CD4-positive, alpha-beta T cell treated with Interleukin-17A for 4 hours (primary cell): ENCODE data around the gene METTL4.
A peak's percentile ranks its signal among the peaks of the same experiment; 100 is the strongest.

Experiments
- DNase-seq: peaks from one replicate; pipeline ENCODE4 v3.0.0-alpha.2; 2020; ENCODE audit warnings: mixed read lengths

Gene METTL4, protein sequence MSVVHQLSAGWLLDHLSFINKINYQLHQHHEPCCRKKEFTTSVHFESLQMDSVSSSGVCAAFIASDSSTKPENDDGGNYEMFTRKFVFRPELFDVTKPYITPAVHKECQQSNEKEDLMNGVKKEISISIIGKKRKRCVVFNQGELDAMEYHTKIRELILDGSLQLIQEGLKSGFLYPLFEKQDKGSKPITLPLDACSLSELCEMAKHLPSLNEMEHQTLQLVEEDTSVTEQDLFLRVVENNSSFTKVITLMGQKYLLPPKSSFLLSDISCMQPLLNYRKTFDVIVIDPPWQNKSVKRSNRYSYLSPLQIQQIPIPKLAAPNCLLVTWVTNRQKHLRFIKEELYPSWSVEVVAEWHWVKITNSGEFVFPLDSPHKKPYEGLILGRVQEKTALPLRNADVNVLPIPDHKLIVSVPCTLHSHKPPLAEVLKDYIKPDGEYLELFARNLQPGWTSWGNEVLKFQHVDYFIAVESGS

DNA sequence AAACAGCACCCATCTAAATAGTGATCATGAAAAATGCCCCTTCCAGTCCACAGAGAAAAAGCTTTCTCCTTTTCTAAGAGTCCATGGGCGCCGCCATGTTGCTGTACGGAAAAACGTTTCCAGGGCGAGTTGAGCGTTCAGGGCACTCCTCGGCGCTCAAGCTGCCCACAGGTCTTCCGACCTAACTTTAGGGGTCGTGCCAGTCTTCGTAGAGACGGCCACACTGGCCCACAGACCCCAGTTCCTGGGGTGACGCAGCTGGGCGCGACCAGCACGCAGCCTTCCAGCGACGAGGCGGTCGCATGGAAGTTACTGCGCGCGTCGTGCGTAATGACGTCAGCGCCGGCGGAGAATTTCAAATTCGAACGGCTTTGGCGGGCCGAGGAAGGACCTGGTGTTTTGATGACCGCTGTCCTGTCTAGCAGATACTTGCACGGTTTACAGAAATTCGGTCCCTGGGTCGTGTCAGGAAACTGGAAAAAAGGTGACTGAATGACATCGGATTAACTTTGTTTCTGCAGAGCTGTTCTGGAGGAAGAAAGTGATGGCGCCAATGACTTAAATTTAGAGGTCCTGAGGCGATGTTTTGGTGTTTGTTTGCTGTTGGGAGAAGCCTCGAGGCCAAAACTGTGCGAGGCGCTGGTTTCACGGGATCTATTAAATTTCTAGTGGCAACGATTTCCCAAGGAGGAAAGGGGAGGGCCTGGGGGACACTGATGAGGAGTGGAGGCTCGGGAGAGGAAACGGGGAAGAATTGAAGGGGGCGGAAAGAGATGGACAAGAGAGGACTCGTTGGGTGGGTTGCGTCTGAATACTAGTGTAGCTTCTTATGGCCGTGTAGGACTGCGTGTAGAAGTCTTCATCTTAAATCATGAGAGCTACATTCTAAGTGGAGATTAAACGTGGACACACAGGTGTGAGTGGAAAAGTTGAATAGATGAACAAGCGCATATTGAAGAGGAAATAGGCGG, at the start of gene METTL4, which contains the start of gene NDC80:
Gene METTL4 (minus strand): TSS at position 306 of the 971 bp plus-strand sequence. CDS start 4,289 bp downstream, outside the sequence.
Gene NDC80 (plus strand): TSS at position 358 of the 971 bp plus-strand sequence. CDS start 1,429 bp downstream, outside the sequence.
- DNase-seq = peak; percentile 87

DNA sequence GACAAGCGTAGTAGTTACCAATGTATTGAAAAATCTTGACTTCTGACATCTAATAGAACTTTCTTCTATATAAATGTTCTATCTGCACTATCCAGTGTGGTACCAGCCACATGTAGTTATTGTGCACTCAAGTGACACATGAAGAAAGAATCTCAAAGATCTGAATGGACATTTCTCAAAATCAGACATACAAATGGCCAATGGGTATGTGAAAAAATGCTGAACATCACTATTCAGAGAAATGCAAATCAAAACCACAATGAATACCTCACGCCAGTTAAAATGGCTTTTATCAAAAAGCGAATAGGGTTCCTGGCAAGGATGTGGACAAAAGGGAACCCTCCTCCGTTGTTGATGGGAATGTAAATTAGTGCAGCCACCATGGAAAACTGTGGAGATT, 46.7 kb upstream of the METTL4 start:
- DNase-seq = no peak

DNA sequence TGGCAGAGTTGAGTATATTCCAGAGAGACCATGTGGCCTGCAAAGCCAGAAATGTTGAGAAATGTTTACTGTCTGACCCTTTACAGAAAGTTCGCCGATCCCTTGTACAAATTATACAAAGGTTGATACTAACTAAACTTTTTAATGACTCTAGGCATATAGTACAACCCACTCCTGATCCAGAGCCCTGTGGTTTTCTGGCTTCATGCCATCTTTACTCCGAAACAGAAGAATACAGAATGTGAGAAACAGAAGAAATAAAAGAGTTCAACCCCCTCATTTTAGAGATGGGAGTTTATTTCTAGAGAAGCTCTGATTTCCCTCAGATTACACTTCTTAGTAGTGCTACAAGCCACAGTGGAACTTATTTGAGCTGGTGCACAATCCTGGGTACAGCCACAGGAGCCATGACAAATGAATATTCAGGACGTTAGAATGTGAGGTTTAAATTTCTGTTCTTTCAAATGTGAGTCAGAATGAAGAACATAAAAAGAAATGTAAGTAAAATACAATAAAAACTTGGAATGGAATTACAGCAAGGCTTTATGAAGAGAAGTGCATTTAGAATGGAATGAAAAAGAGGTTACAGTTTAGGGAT, 46.2 kb upstream of the METTL4 start:
- DNase-seq = no peak

DNA sequence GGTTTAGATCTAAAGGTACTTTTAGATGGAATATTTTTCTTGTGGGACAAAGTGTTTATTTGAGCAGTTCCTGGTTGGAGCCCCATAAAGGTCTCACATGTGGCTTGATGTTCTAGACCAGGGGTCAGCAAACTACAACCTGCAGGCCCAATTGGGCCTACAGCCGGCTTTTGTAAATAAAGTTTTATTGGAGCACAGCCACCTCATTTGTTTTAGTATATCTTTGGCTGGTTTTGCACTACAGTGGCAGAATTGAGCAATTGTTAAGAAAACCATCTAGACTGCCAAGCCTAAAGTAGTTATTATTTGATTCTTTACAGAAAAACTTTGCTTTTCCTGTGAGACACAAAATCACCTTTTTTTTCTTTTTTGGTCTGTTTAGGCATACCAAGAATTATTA, 41.7 kb upstream of the METTL4 start:
- DNase-seq = no peak

DNA sequence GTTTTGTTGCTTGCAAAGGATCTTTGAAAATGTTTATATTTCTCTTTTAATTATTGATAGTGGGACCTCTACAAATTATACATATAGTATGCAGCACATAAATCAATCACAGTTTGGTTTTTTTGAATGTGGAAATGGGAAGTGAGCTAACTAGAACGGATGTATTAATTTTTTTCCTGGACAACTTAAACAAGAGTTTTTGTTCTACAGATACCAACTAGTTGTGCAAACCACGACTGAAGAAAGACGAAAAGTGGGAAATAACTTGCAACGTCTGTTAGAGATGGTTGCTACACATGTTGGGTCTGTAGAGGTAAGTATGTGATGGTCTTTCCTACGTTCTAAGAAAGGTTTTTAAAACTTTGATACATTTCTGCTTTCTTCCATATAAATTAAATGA, 39.2 kb upstream of the METTL4 start:
- DNase-seq = no peak

DNA sequence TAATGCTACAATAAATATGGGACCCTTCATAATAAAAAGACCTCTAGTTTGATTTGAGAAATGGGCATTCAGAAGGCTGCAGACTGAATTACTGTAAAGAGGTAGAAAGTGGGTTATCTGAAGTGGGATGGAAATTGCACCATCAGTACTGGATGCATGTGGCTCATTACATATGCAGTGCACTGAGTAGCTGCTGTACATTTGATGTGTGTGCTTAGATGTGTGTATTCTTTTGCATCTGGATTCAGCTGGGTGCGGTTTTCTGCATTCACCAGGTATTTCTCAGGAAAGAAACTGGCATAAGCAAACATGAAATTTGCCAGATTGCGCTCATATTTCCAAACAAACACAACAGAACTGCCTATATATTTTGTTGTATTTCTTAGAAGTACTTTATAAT, 38.3 kb upstream of the METTL4 start:
- DNase-seq = no peak

DNA sequence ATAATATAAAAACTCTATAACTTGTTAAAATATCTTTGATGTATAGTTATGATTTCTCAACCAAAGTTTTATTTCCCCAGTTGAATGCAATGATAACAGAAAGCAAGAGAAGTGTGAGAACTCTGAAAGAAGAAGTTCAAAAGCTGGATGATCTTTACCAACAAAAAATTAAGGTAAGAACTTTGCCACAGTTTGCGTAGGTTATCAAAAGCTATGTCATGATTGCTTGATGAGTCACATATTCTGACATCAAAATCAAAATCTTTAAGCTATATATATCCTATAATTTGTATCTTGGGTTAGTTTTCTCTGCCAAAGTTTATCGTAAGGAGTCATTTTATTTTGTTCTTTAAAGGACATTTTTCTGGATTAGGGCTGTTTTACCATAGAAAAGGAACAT, 35.0 kb upstream of the METTL4 start:
- DNase-seq = no peak

DNA sequence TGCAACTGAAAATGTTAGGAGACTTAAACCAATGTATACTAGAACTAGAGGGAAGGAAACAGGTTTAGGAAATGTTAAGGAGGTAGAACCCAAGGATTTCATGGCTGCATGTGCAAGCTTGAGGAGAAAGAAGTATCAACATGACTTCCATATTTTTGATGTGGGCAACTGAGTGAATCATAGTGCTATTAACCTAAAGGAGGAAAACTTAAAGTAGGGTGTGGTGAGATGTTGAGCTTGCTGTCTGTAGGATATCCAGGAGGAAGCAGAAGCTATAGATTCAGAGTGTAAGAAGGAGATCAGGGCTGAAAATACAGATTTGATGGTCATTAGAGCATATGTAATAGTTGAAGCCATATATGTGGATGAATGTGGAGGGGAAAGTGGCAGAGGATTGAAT, 31.5 kb upstream of the METTL4 start:
- DNase-seq = no peak

DNA sequence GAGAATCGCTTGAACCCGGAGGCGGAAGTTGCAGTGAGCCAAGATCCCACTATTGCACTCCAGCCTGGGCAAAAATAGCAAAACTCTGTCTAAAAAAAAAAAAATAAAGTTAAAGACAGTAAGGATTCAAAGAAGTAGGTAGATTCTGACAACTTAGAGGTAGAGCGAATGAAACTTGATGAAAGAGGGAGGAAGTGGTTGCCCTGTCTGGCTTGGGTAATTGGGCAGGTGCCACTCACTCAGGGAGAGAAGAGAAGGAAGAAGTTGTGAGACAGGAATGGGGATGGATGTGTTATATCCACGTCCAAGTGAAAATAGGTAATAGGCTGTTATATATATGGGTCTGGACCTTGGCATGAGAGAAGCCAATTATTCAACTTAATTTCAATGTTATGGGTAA, 26.3 kb upstream of the METTL4 start:
- peak; percentile 50 for DNase-seq

DNA sequence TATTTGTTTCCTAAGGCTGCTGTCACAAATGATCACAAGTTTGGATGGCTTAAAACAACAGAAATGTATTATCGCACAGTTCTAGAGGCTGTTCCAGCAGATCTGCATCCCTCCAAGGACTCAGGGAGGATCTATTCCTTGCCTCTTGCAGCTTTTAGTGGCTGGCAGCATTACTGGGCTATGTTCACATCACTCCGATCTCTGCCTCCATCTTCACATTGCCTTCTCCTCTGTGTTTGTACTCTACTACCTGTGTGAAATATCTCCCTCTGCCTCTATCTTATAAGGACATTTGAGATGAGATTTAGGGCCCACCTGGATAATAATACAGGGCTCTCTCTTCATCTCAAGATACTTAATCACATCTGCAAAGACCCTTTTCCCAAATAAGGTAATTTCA, 19.0 kb upstream of the METTL4 start:
- peak; percentile 15 for DNase-seq

DNA sequence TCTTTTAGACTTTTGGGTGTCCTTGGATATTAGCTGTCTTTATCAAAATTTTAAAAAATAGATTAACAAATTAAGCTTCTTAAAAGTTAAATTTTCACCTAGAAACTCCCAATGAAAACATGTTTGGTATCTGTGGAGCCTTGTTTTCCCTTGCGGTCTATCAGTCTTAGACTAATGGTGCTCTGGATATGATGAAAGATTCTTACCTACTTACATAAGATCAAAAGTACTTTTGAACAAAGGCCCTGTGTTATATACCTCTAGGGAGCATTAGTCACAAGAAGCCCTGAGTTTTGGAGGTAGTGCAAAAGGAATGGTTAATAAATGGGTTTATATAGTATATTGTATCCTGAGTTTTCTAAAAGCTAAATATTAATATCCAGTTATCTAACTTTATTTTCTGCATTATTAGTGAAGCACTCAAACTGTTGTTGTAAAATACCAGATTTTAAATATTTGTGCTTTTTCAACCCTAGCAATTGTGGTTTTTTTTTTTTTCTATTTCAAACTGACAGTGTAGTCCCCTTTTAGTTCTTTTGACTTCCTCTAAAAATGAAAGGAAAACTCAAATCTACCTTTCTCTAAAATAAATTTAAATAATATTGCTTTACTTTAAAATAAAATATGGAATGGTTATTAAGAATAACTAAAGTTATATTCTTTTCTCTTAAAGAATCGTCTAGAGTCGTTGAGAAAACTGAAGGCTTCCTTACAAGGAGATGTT, 18.2 kb upstream of the METTL4 start:
- DNase-seq = no peak

DNA sequence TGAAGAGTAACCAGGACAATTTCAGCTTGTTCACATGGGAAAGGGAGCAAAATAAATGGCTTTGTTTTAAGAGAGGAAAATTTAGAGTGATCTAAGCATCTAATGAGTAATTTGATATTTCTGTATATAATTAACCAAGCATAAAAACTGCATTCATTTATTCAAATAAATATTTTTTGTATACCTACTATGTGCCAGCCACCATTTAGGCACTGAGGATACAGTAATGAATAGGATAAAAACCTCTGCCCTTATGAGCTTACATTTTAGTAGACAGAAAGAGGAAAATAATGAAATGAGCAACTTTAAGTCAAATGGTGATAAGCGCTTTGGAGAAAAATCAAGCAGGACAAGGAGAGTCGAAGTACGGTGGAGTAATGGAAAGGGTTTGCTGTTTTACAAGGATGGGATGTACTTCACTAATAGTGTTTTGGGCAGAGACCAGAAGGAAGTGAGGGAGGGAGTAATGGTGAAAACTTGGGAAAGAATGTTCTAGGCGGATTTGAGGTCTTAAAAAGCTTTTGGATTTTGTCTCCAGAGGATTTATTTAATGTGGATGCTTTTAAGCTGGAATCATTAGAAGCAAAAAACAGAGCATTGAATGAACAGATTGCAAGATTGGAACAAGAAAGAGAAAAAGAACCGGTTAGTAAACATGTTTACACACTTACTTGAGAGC, 17.5 kb upstream of the METTL4 start:
- no peak for DNase-seq

DNA sequence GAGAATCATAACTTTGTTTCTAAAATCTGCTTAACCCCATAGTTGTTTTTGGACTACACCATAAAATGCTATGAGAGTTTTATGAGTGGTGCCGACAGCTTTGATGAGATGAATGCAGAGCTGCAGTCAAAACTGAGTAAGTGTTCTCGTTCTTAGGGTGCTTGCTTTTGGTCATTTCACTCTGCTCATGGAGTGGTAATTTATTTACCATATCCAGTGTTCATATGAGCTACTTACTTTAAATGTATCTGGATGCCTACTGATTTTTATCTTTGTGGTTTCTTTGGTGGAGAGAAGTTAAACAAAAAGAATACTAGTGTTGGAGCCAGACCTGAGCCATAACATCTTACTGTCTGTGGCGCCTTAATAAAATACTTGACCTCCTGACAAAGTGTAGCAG, 16.5 kb upstream of the METTL4 start:
- no peak for DNase-seq

DNA sequence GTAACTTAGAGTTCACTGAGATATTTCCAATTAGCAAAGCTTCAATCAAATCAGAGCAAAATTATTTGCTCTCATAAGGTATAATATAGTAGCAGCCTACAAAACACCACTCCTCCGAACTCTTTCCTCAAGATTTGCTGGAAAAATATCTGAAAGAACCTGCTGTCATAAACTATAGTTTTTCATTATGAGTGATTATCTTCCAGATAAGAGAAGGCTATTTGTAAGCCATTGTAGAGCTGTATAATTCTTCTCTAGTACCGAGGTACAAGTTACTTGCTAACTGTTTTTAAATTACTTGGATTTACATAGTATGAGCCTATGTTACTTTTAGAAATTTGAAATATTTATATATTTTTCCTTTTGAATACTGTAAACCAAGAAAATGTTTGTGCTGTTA, 2.1 kb upstream of the METTL4 start:
- DNase-seq = no peak

DNA sequence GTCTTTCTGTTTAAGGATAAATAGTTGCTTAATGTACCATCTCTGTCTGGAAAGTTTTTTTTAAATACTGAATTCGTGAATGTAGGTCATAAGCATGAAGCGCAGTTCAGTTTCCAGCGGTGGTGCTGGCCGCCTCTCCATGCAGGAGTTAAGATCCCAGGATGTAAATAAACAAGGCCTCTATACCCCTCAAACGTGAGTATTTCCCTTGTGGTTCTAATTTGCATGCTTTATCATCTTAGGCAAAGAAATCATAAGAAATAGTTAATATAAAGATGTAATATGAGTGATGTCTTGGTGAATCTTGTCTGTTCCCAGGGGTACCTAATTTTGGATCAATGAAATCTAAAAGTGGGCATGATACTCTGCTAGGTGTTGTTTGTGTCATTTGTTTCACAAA, 1.6 kb upstream of the METTL4 start:
- no peak for DNase-seq

DNA sequence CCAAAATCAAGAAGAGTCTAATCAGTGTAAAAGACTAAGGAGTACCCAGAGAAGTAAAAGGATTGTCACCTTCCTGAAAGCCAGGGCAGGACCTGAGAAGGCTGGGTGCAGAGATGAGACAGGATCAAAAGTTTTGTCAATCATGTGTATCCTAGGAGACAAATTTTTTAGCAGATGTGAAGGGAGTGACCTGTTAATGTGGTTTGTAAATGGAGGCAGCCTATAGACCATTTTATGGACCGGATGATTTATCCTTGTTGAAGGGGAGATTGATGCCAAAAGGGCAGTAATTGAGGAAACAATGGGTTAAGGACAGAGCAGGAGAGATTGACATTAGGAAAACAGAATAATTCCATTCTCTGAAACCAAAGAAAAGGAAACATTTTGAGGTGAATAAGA, 865 bp upstream of the METTL4 start:
- no peak for DNase-seq

DNA sequence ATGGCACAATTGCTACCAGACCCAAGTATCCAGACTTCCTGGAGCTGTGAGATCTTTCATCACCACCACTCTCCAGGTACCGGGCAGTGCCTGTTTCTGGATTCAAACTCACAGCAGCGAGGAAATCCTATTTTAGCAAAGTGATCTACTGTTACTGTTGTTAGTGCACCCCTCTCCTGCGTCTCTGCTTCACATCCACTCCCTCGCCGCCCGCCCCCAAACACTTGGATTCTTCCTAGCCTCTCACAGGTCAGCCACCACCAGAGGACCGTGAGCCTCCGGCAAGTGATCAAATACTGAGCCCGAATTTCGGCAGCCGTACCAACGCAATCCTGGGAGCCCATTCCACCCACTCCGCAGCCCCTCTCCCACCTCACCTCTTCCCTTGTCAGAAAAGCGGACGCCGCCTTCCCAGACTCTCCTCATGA, 519 bp downstream of the METTL4 start:
- DNase-seq = peak; percentile 74

DNA sequence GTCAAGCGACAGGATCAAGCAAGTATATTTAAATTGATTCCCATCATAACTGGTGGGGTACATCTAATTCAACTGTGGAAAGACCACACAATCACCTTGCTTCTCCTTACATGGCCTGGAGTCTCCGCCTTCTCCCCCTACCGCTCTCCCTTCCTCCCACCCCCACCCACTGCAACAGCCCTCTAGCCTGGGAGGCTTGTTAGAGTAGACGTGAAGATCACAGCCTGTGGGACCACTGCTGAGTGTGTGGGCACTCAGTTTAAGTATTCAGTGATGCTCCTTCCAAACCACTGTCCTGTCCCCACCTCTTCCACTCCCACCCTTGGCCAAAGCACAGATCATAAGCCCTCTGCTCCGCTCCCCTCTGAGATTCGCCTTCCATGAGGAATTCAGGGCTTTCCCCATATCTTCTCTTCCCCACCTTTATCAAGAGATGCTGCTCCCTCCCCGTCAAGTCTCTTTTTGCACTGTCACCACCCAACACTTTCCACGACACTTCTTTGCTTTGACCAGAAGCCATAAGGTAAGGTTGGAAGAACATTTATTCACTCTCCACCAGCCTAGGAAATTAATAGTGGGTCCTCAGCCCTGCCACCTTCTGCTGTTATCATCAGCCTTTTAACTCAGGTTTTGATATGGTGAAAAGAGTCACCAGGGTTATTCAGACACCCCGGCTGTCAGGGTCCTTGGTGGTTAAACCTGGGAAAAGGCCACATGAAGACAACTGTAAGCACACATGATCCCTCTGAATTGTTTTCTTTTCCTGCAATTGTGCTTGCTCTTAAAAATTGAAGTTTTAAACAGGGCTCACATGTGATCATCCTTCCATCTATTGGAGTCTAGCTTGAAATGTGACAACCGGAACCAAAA, 1.7 kb downstream of the METTL4 start:
- DNase-seq = no peak

DNA sequence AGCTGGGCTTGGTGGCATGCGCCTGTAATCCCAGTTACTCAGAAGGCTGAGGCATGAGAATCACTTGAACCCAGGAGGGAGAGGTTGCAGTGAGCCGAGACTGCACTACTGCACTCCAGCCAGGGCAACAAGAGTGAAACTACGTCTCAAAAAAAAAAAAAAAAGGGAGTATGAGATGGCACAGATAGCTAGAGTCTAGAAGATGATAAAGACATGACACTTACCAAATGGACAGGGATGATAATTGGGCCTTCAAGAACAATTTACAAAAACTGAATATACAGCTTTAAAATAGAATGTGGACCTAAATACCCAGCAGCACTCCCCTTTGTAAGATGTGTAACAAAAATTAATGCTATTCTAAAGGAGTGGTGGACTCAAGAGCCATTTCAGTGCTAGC, 2.7 kb downstream of the METTL4 start:
- DNase-seq = no peak

DNA sequence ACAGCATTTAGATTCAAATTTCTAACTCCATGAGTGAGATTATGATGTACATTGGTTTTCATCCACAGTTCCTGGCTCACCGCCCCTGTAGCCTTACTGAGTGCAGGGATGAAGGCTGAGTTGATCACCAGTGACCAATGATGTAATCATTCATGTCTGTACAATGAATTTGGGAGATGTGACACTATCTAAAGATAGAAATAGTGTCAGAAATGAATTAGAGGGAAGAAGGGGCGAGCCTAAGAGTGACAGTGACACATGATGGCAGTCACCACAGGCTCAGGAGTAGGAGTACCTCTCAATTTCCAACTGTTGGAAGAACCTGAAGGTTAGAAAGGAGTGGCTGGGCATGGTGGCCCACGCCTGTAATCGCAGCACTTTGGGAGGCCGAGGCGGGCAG, 3.2 kb downstream of the METTL4 start:
- DNase-seq = no peak

DNA sequence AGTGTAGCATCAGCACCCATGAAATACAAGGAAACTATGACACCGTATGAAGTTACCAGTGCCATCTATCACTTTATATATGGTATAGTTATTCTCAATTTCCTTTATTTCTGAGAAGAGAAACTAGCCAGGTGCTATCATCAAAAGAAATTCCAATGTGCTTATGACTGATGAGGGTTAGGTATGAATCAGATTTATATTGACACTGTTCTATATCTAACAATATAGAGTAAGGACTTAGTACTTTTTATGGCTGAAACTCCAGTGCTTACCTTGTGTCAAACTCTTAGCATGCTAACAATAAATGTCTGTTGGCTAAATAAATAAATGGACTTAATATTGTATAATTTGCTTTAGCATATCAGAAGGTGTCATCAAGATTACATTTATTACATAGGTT, 6.9 kb downstream of the METTL4 start:
- no peak for DNase-seq
